Mesothelial cell of epicardium (in vitro differentiated cells): ENCODE data around the gene NFAM1. TPM values are rescaled to one million over a fixed set of nuclear protein-coding genes. Genes with fewer than 3 reads are reported as not detected.

ENCODE experiments used
- DNase-seq, 2 experiments: peaks; one replicate each; pipeline ENCODE4 v3.0.0; 2021; ENCODE audit warnings: low spot score in 2 of 2; ENCODE audit not compliant: unreplicated experiment in 2 of 2
- H3K27ac Mint-ChIP-seq: 2 replicates; pipeline ENCODE4 v1.8.0; 2021; ENCODE audit warnings: mixed read lengths
- H3K27me3 Mint-ChIP-seq: 2 replicates; pipeline ENCODE4 v1.8.0; 2021; ENCODE audit warnings: low read depth, mixed read lengths
- H3K36me3 Mint-ChIP-seq: 2 replicates; pipeline ENCODE4 v1.8.0; 2021; ENCODE audit warnings: mixed read lengths
- H3K4me1 Mint-ChIP-seq: 2 replicates; pipeline ENCODE4 v1.8.0; 2021; ENCODE audit warnings: mixed read lengths
- H3K4me3 Mint-ChIP-seq: 2 replicates; pipeline ENCODE4 v1.8.0; 2021; ENCODE audit warnings: mild to moderate bottlenecking, moderate library complexity, mixed read lengths
- H3K9me3 Mint-ChIP-seq: 2 replicates; pipeline ENCODE4 v1.8.0; 2021; ENCODE audit warnings: mixed read lengths
- CTCF ChIP-seq: fragments of 200-600 bp; sonication (generic); IDR thresholded peaks from one replicate; pipeline ENCODE4 v1.5.0; 2021; ENCODE audit warnings: antibody characterized with exemption; ENCODE audit not compliant: unreplicated experiment
- total RNA-seq: library from RNA; stranded (reverse); gene quantifications from 3 replicates; pipeline ENCODE4 v1.2.1, GENCODE V29; 2021

The NFAM1 gene
- total RNA-seq, 1 donor from 2014 or later = 0.34 TPM

DNA sequence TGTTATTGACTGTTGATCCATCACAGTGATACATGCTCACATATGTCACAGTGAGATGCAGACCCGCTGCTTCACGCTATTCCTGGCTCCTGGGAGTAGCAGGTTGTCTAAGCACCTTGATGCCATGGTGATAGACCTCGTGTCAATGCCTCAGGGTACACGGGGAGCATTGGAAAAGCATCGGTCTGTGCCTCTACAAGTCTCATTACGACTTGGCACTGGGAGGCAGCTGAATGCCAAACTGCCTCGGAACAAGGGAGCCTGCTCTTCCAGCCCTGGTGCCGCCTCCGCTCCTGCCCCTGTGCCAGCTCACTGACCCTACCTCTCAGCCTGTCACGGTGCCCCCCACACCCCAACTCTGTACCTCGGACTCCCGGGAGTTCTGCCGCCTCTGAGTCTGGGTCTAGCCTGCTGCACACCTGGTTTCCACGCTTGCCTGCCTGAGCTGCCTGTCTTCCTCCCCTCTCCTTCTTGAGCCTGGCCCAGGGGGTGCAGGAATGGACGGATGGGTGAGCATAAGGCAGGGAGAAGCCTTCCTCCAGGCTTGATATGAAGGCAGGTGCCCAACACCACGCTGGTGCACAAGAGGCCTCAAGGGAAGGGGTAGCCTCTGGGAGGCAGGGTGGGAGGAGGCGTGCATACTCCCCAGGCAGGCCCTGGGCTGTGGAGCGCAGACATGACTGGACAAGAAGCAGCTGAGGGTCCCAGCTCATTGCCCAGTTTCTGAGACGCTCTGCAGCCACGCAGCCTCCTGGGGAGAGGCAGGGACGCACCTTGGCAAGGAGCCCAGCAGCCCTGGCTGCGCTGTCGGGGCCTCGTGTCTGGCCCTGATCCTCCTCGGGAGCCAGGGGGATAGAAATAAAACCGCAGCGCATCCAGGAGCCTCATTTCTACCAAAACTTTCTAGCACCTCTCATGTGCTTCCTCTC, 1.8 kb upstream of the NFAM1 start:
- Mint-ChIP-seq H3K4me1 (peaks cover 42% of the 10 kb centered on the region), H3K9me3 (no peaks in the 10 kb centered on the region), H3K27ac (no peak overlapping the region), H3K36me3 (no peaks in the 10 kb centered on the region), H3K4me3 (no peak overlapping the region), H3K27me3 (peaks cover 11% of the 10 kb centered on the region)
- DNase-seq = peak; percentile 50 to 70
- TF ChIP-seq CTCF = no peak

DNA sequence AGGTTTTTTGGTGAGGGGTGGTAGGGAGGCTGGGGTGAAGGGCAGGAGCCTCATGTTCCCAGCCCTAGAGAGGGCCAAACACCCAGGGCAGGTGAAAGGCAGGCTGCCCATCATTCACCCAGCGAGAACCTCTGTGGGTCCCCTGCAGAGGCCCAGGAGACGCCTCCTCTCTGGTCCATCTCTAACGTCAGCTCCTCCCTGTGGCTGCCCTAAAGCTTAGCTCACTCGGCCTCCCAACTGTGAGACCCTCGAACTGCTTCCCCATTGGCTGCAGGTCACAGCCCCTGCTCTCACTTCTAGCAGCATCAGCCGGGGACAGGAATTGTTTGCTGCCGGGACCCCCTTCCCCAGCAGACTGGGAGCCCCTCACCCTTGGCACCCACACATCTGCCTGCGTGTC, 615 bp upstream of the NFAM1 start:
- Mint-ChIP-seq H3K27me3 (peaks cover 9% of the 10 kb centered on the region), H3K27ac (no peak overlapping the region), H3K4me3 (no peak overlapping the region), H3K9me3 (no peaks in the 10 kb centered on the region), H3K4me1 (peaks cover 43% of the 10 kb centered on the region), H3K36me3 (no peaks in the 10 kb centered on the region)
- no peak for TF ChIP-seq CTCF
- DNase-seq = no peak

DNA sequence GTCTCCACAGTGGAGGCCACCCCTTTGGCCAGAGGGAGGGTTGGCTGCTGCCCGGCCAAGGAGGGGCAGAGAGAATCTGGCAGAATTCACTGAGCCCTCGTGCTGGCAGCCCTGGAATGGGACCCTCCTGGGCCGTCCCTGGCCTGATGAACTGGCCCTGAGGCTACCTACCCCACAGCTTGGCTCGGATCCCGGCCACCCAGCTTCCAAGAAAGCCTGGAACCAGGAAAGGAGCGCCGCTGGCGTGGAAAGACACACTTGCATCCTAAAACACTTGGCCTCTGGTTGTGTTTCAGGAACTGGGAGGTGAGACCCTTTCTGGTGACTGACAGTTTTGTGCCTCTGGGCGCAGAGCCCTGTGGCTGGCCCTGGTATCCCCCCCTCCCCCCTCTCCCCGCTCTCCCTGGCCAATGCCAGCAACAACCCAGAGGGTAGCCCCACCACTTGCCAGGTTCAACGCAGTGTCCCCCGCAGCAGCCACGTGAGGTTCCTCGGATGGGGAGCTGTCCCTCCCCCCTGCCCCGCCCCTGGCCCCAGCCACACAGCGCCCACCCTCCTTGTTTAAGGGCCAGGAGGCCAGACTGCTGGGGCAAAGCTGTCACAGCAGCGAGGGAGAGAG, 693 bp downstream of the NFAM1 start:
- Mint-ChIP-seq H3K36me3 (no peaks in the 10 kb centered on the region), H3K4me3 (no peak overlapping the region), H3K27ac (no peak overlapping the region), H3K4me1 (peaks cover 45% of the 10 kb centered on the region), H3K9me3 (no peaks in the 10 kb centered on the region), H3K27me3 (peaks cover 9% of the 10 kb centered on the region)
- no peak for TF ChIP-seq CTCF
- no peak for DNase-seq

DNA sequence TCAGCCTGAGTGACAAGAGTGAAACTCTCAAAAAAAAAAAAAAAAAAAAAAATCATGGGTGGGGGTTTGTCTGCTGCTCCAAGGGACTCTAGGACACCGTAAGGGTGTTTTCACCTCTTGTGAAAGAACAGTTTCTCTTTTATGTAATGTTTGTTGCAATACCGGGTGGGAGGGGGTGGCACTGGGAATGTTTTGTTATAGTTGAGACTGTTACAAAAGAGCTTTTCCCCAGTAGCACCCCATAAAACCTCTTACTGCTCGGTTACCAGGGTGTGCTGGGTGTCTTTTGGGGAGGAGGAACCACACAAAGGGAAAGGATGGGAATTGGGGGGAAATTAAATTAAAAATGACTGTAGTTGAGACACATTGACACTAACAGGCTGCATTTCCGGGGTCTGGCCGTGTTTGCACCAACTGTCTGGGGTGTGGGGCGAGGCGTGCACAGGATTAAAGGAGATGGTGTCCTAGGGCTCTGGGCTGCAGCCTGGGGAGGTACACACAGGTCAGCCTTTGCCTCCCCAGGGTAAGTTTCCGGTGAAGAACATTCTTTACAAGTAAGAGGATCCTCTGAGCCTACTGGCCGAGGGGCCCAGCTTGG, 1.6 kb downstream of the NFAM1 start:
- no peaks in the 10 kb centered on the region for H3K36me3 Mint-ChIP-seq
- peaks cover 9% of the 10 kb centered on the region for H3K27me3 Mint-ChIP-seq
- no peak overlapping the region for H3K27ac Mint-ChIP-seq
- H3K4me1 Mint-ChIP-seq = peaks cover 47% of the 10 kb centered on the region
- no peaks in the 10 kb centered on the region for H3K9me3 Mint-ChIP-seq
- no peak for TF ChIP-seq CTCF
- H3K4me3 Mint-ChIP-seq = no peak overlapping the region
- no peak for DNase-seq

GRCh38 chr22:42428760-42429159, 3.4 kb downstream of the NFAM1 start:
- H3K27ac Mint-ChIP-seq = no peak overlapping the region

More at GRCh38 chr22:42428760-42429159, 3.4 kb downstream of the NFAM1 start:
- Mint-ChIP-seq H3K4me1 (peaks cover 48% of the 10 kb centered on the region), H3K36me3 (no peaks in the 10 kb centered on the region), H3K27me3 (peaks cover 9% of the 10 kb centered on the region), H3K9me3 (no peaks in the 10 kb centered on the region), H3K4me3 (no peak overlapping the region)
- DNase-seq = no peak
- TF ChIP-seq CTCF = no peak
